ENCODE data around the gene MSMP. TPM values are rescaled to one million over a fixed set of nuclear protein-coding genes. Genes with fewer than 3 reads are reported as not detected.

The MSMP gene
- total RNA-seq, 1 experiment from 2014 or later: not detected

DNA sequence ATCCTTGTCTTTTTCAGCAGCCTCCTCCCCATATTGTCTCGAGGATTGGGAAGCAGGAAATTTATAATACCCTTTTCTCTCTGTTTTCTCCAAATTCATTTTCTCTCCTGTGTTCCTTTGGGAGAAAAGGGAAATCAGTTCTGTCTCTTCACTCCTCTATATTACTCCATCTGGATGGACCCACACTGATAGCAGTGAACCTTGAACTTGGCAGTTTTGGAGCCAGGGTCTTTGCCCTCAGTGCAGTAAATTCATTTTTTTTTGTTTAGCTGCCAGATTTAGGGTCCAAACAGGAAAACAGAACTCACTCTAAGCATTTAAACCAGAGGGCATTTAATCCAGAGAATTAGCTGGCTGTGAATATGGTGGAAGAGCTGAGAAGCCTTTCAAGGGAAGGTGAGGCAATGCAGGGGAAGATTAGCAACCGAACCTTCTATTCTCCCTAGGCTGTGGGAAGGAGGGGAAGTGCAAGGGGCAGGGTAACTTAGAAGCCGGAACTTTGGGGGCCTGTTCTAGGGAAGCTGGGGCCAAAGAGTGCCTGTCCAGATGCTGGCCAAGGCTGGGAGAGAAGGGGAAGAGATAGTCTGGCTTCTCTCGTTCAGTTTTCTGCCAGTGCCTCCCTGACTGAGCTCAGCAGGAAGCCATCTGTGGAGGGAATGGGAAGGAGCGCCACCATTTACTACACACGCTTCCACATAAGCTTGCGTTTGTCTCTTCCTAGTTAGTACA lies 21.0 kb upstream of the MSMP start:
- in situ Hi-C loops (cut with HindIII; ENCODE audit: low pct_unique_long_range_greater_than_20kb, low sequenced_read_pairs): no loop called here
- DNase-seq (ENCODE audit: low read depth): no peak

DNA sequence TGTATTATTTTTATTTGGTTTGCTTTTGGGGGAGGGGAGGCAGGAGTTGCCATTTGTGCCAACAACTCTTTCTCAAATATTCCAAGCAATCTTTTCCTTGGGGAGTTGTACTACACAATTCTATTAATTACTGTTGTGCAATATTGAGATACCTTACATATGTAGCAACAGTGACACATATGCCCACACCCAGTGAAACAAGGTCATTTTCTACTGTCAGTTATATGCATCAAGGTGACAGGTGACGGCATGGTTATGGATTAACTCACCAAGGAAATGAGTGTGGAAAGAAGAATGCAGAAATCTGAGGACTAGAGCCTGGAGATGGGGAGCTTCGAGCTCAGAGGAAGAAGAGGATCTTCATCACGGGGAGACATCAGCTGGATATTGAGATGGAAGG lies 17.9 kb upstream of the MSMP start:
- in situ Hi-C loops (cut with HindIII; ENCODE audit: low pct_unique_long_range_greater_than_20kb, low sequenced_read_pairs): no loop called here

DNA sequence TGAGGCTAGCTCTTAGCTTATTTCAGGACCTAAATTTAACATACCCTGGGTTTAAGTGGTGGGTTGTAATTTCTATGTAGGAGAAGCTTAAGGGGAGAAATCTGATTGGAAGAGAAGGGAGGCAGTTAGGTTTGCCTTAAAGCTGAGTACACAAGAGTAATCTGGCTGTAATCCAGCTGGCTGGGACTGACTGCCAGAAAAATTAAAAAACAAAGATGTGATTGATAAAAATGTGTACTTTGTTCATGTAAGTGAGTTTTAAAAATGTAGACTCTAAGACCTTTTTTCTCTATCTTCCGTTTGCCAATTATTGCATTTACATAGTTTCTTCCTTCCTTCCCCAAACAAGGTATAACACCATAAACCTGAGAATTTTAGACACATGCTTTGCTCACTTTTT lies 17.5 kb upstream of the MSMP start:
- DNase-seq (ENCODE audit: low read depth): no peak
- in situ Hi-C loops (cut with HindIII; ENCODE audit: low pct_unique_long_range_greater_than_20kb, low sequenced_read_pairs): no loop called here

More for the DNA sequence above, 17.9 kb upstream of the MSMP start:
- DNase-seq (ENCODE audit: low read depth): no peak

DNA sequence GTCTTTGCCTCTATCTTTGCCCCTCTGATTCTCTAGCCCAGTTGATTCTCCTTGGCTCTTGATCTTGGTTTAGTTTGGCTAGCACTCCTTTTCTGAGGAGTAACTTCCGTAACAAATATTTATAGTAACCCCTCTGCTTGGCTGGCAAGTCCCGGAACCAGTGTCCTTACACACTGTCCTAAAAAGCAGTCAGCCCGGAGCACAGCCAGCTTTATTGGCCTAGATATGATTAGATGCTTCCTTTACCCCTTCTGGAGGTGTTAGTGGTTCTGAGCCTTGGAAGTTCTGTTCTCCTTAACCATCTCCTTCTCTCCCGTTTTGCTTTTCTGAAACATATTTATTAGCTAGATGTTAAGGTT lies 17.0 kb upstream of the MSMP start:
- in situ Hi-C loops (cut with HindIII; ENCODE audit: low pct_unique_long_range_greater_than_20kb, low sequenced_read_pairs): no loop called here
- no peak for DNase-seq (ENCODE audit: low read depth)

DNA sequence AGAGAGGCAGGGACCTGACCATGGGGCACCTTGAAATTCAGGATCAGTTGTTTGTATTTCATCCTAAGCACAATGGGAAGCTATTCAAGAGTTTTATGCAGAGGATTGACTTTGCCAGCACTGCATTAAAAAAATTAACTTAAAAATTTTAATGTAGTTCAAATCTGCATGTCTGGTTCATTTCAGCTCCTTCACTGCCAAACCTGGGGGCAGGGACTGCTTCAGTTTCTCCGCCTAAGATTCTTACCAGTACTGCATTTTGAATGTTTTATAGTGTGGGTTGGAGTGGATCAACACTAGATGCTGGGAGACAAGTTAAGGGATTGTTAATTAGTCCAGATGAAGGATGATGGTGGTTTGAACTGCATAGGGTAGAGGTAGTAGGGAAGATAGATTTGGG lies 15.7 kb upstream of the MSMP start:
- in situ Hi-C loops (cut with HindIII; ENCODE audit: low pct_unique_long_range_greater_than_20kb, low sequenced_read_pairs): no loop called here
- DNase-seq (ENCODE audit: low read depth): no peak

DNA sequence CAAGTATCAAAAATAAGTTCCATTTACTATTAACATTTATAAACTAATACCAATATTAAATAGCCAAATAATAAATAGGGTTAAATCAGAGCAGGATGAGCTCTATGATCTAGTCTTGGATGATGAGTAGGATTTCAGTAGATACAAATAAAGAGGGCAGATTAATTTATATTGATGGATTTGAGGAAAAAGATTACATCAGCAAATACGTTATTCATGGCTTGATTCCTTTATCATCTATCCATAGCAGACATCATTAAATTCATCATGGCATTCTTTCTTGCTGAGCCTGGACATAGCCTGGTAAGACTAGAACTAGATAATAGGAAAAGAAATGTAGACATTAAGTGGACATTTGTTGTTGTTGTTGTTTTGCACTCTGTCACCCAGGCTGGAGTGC lies 13.4 kb upstream of the MSMP start:
- no peak for DNase-seq (ENCODE audit: low read depth)
- in situ Hi-C loops (cut with HindIII; ENCODE audit: low pct_unique_long_range_greater_than_20kb, low sequenced_read_pairs): no loop called here

DNA sequence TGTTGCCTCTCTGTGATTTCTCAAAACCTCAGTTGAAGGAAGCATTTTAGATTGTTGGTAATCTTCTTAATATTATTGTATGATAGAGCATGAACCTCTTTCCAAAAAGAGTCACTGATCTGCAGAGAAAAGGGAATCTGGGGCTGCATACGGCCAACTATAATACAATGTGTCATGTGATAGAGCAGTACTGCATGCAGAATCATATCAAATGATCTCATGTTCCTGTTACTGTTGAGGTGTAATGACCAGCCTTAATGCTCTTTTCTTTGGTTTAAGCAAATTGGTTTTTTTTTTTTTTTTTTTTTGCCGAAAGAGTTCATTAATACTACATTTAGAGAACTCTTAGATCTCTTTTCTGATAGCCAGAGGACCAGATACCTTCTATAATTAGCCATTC lies 12.9 kb upstream of the MSMP start:
- in situ Hi-C loops (cut with HindIII; ENCODE audit: low pct_unique_long_range_greater_than_20kb, low sequenced_read_pairs): no loop called here
- DNase-seq (ENCODE audit: low read depth): no peak

DNA sequence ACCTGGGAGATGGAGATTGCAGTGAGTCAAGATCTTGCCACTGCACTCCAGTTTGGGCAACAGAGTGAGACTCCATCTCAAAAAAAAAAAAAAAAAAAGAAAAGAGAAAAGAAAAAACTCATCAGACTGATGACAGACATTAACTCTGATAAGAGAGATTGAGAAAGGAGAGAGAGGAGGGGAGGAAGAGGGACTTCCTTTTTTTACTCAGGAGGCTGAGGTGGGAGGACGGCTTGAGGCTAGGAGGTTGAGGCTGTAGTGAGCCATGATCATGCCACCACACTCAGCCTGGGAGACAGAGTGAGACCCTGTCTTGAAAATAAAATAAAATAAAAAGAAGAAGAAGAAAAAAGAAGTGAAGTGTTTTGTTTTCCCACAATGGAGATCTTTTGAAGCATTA lies 9.7 kb upstream of the MSMP start:
- in situ Hi-C loops (cut with HindIII; ENCODE audit: low pct_unique_long_range_greater_than_20kb, low sequenced_read_pairs): no loop called here
- no peak for DNase-seq (ENCODE audit: low read depth)

DNA sequence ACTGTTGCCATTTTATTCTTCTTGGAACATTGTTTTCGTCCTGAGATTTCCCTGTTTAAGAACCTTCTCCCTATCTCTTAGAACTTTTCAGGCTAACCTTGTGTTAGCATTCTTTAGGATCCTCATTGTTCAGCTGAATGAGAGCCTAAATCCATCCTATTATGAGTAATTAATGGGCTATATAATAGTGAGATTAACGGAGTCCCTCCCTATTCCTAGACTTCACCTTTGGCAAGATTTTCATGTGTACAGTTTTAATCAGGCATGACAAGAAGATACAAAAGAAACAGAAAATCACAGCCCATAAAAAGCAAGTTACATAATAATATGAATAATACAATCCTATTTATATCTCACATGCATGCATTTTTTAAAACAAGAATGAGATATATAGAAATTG lies 9.1 kb upstream of the MSMP start:
- in situ Hi-C loops (cut with HindIII; ENCODE audit: low pct_unique_long_range_greater_than_20kb, low sequenced_read_pairs): no loop called here
- no peak for DNase-seq (ENCODE audit: low read depth)

DNA sequence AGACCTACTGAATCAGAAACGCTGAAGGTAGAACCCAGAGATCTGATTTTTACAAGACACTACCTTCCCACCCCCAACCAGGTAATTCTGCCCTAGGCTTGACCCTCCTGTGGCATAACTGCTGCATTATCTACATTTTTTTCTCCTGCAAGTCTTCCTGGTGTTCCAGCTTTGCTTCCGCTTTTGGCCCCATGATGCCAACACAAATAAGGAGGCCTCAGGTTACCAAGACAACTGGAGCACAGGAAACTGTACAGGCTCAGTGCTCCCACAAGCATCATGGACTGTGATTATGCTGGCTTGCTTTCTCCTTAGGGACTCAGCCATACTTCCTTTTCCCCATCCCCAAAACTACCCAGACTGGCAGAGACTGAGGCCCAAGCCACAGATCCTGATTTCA lies 6.6 kb upstream of the MSMP start:
- in situ Hi-C loops (cut with HindIII; ENCODE audit: low pct_unique_long_range_greater_than_20kb, low sequenced_read_pairs): no loop called here
- DNase-seq (ENCODE audit: low read depth): peak; percentile 71

DNA sequence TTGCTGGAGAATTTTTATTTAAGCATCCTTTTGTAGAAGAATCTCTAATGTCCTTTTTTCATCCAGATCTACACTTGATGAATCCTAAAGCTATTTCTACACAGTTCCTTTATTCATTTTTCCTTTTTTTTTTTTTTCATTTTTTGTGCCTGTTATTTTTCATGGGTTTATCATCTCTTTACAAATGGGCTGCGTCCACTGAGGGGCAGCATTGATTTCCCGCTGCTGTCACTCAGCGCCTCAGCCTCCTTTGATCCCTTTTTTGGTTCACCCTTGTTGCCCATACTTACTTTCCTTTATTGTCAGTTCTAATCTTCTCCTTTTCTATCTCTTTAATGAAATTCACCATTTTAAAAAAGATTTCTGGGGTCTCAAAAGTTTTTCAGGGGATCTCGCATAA lies 5.7 kb upstream of the MSMP start:
- in situ Hi-C loops (cut with HindIII; ENCODE audit: low pct_unique_long_range_greater_than_20kb, low sequenced_read_pairs): no loop called here

DNA sequence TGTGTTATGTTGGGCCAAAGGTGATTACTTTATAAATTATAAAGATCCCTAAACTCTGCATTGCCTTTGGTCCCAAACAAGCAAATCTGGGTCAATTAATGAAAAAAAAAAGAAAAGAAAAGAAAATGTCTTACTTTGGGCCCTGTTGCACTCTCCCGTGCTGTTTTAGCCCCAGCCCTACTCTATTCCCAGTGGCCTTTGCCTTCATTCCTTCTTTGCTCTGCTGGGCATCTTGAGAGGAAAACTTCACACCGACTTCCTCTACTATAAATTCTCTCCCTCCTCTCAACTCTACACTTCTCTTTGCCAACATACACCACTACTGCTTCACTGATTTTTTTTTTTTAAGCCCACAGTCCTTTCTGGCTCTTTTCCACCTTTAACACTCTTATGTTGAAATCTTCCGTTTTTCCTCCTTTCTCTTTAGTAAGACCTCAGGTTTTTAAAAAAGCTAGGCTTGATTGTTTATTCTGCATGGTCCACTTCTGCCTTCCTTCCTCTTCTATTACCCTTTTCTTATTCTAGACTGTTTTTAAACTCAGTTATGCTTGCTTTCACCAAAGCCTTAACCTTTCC lies 4.5 kb upstream of the MSMP start:
- in situ Hi-C loops (cut with HindIII; ENCODE audit: low pct_unique_long_range_greater_than_20kb, low sequenced_read_pairs): no loop called here
- DNase-seq (ENCODE audit: low read depth): no peak

More for the DNA sequence above, 5.7 kb upstream of the MSMP start:
- DNase-seq (ENCODE audit: low read depth): no peak

DNA sequence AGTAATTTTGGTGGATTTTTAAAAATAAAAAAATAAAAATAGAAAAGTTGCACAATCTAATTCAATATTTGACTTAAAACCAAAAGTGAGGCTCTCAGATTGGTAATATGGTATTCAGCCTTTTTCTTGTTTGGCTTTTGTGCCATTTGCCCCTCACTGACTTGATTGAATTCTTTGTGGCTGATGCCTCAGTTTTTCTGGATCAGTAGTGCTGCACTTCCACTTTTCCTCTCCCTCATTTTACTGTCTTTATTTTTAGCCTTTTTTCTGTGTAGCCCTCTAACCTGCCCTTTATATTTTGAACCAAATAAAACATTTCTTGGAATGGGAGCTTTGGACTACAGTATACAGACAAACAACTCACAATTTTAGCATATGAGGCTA lies 3.8 kb upstream of the MSMP start:
- in situ Hi-C loops (cut with HindIII; ENCODE audit: low pct_unique_long_range_greater_than_20kb, low sequenced_read_pairs): no loop called here
- no peak for DNase-seq (ENCODE audit: low read depth)

DNA sequence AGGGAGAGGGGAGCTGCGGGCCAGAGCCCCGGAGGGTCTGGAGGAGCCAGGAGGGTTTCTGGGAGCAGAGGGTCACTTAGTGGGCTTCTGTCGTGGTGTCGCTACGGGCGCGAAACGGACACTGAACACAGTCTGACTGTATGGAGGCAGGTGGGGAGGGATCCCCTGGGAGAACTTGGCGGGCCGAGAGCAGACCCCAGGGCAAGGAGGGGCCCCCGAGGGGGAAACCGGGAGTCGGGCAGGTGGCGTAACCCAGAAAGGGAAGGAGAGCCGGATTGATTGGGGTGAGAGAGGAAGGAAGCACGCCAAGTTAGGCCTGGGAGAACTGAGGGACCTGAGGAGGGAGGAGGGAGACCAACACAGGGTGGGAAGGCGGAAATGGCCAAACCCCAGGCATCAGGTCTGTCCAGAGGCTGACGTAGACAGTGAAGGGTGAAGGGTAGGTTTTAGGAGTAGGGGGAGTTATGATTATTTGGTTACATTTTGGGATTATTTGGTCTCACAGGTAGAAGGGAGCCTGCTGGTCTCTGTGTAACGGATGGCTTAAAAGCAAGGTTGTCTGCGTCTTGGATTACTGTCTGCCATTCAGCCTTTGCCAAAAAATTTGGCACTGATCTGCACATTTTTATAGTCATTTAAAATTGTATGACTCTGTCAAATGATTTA lies 3.3 kb upstream of the MSMP start:
- in situ Hi-C loops (cut with HindIII; ENCODE audit: low pct_unique_long_range_greater_than_20kb, low sequenced_read_pairs): no loop called here
- DNase-seq (ENCODE audit: low read depth): peak; percentile 65

DNA sequence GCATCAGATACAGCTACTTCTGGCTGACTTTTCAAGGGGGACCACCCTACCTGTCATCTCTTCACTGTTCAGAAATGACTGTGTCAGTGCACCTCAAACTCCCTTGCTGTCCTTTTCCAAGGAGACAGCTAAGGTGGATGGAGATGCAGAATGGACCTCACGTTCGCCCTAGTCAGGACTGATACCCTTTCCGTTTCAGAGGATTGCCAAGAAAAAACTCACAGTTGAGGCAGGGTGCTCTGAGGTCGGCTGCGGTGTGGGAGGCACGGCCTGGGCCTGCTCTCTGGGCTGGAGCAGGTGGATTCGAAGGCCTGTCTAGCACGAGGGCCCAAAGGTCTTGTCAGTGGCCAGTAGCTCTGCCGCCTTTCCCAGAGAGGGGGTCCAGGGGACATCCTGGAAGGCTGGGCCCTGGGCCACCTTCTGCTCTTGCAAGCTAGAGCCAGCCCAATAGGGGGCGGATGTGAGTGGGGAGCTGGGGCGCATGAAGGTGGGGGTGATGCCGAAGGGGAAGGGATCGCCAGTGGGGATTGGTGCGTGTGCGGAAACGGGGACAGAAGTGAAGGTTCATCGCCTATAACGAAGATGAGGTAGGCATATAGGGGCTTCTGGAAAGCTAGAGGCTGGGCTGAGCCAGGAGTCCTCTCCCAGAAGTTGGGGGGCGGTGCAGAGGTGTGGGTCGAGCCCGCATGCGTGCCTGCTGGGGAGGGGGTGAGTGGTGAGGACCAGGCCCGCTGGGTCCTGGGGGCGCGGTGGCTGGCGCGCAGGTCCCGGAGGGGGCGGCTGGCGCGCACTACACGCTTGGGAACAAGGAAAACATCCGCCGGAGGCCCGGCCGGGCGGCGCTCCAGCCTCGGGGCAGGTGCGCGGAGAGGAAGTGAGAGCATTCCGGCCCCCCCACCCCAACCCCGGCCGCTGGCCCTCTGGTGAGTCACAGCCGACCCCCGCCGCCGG lies 2.5 kb upstream of the MSMP start:
- in situ Hi-C loops (cut with HindIII; ENCODE audit: low pct_unique_long_range_greater_than_20kb, low sequenced_read_pairs): no loop called here
- DNase-seq (ENCODE audit: low read depth): peak; percentile 50

DNA sequence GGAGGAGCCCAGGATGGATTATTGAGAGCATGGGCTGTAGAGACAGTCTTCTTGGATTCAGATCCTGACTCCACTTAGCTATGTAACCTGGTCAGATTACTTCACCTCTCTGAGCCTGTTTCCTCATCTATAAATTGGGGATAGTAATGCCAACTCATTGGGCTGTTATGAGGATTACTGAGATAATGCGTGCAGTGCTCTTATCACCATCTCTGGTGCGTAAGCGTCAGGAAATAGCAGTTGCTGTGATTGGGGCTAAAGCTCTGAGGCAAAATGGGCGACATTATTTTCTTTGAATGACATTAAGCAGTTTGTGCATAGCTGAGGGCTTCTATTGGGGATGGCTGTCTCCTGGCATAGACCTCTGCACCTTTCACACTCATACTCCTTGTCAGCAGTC lies 995 bp upstream of the MSMP start:
- in situ Hi-C loops (cut with HindIII; ENCODE audit: low pct_unique_long_range_greater_than_20kb, low sequenced_read_pairs): no loop called here
- no peak for DNase-seq (ENCODE audit: low read depth)

DNA sequence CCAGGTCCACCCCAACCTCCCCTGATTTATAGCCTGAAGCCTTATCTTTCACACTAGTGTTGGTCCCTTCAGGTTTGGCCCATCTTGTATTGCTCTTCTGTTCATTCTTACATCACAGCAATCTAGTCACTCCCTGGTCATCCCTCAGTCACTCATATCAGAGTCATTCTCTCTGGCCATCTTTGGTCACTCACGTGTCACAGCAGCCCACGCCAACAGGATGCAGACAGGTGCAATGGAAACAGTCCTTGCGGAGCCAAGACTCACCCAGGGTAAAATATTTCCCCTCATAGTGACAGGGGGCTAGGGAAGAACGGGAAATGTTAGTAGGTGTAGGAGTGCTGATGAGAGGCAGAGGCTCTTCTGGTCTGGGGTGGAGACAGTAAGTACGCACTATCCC lies 610 bp downstream of the MSMP start:
- no peak for DNase-seq (ENCODE audit: low read depth)
- in situ Hi-C loops (cut with HindIII; ENCODE audit: low pct_unique_long_range_greater_than_20kb, low sequenced_read_pairs): no loop called here

DNA sequence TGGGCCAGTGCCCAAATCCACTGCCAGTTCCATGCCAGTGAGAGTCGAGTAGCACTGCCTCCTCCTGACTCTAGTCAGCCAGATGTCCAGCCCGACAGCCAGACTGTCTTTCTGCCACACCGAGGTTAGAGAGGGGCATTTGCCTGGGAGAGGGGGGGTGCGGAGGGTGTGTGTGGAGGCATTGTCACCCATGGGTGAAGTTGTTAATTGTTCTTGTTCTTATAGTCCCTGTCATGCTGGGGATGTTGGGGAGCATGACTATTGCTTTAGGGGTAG lies 3.9 kb downstream of the MSMP start:
- in situ Hi-C loops (cut with HindIII; ENCODE audit: low pct_unique_long_range_greater_than_20kb, low sequenced_read_pairs): no loop called here
- DNase-seq (ENCODE audit: low read depth): no peak
